ENCODE data around the gene BBS7. TPM values are rescaled to one million over a fixed set of nuclear protein-coding genes. Genes with fewer than 3 reads are reported as not detected.

BBS7 gene
- polyA plus RNA-seq, 1 of the 3 experiments (the other 2 are of a cell fraction): 24.3 TPM

GRCh38 chr4:121877041-121877773 is 6.9 kb upstream of the BBS7 start (continued):
- TF ChIP-seq TAF1 (IDR thresholded peaks at IDR 0.05; ENCODE audit: borderline replicate concordance, low read depth, low read length) (no peak), ELF1 (IDR thresholded peaks at IDR 0.05) (no peak), MAX (IDR thresholded peaks at IDR 0.05; ENCODE audit: low read depth) (no peak), NRF1 (IDR thresholded peaks at IDR 0.05; ENCODE audit: low read depth, low read length) (no peak), YY1 (IDR thresholded peaks at IDR 0.05; ENCODE audit: low read depth) (no peak), FOXJ3 (CRISPR knock-in tag; IDR thresholded peaks at IDR 0.05) (no peak), MXI1 (IDR thresholded peaks at IDR 0.05; ENCODE audit: low read depth, low read length) (no peak), SMC3 (IDR thresholded peaks at IDR 0.05; ENCODE audit: low read depth, low read length) (no peak), EP300 (IDR thresholded peaks at IDR 0.05; ENCODE audit: borderline replicate concordance in 1 of 2, low read depth in 1 of 2, low read length in 1 of 2) (no peak), IRF3 (IDR thresholded peaks at IDR 0.05; ENCODE audit: low read depth, low read length) (no peak), FOXM1 (IDR thresholded peaks at IDR 0.05; ENCODE audit: low read depth) (no peak), RCOR1 (IDR thresholded peaks at IDR 0.05; ENCODE audit: low read length) (no peak)

- no peaks in the 10 kb centered on the region for H4K20me1 ChIP-seq (ENCODE audit: insufficient read depth)
- CTCF ChIA-PET: interaction anchor here (1.4 kb wide), 1 partner anchor 25 kb away, joined by 3 read pairs; no protein-coding TSS in a partner anchor
- H3K36me3 ChIP-seq (replicated peaks in 1 of 2; ENCODE audit: control insufficient read depth in 1 of 2, insufficient read depth in 2 of 2, low read length in 1 of 2): no peaks in the 10 kb centered on the region
- WGBS (ENCODE audit: low lambda C conversion rate): 33% methylated on average over 6 of the region's 6 CpGs
- no peak overlapping the region for H3K9ac ChIP-seq
- no peak overlapping the region for H3K4me2 ChIP-seq
- no peaks in the 10 kb centered on the region for H3K9me2 ChIP-seq
- no peak overlapping the region for H3K4me3 ChIP-seq (ENCODE audit: low read depth in 2 of 2, low read length in 1 of 2)
- TF ChIP-seq EZH2phosphoT487 (IDR thresholded peaks at IDR 0.05; ENCODE audit: borderline replicate concordance, low read depth) (no peak), RFX5 (IDR thresholded peaks at IDR 0.05; ENCODE audit: low read length) (no peak), SMC3 (IDR thresholded peaks at IDR 0.05; ENCODE audit: low read depth, low read length) (no peak), USF1 (IDR thresholded peaks at IDR 0.05; ENCODE audit: borderline replicate concordance, low read depth) (no peak), GABPA (IDR thresholded peaks at IDR 0.05; ENCODE audit: low read depth) (no peak), RCOR1 (IDR thresholded peaks at IDR 0.05; ENCODE audit: low read length) (no peak), CTCF (IDR thresholded peaks at IDR 0.05) (no peak), TEAD4 (IDR thresholded peaks at IDR 0.05; ENCODE audit: borderline replicate concordance, insufficient read depth) (no peak), MXI1 (IDR thresholded peaks at IDR 0.05; ENCODE audit: low read depth, low read length) (no peak)
- H3K27ac ChIP-seq (ENCODE audit: low read depth in 2 of 2, low read length in 1 of 2): no peak overlapping the region
- POLR2A ChIA-PET: no interaction called here
- DNase-seq: no peak
- H3K4me1 ChIP-seq (ENCODE audit: control insufficient read depth in 1 of 2, insufficient read depth in 2 of 2, low read depth in 1 of 2, low read length in 1 of 2): no peaks in the 10 kb centered on the region
- no peaks in the 10 kb centered on the region for H3K79me2 ChIP-seq (ENCODE audit: insufficient read depth)
- H2AFZ ChIP-seq (ENCODE audit: low read depth): no peak overlapping the region
- H3K27me3 ChIP-seq (ENCODE audit: insufficient read depth): peaks cover 6% of the 10 kb centered on the region; the same call in 1 of the 2 replicates
- no peaks in the 10 kb centered on the region for H3F3A ChIP-seq (replicated peaks; ENCODE audit: insufficient read depth)
- H3K9me3 ChIP-seq: no peaks in the 10 kb centered on the region
Observed at GRCh38 chr4:121876070-121876469, 5.8 kb upstream of the BBS7 start.

All from SK-N-SH (cell line).